SKM-1 treated with dmso at 0.1 percent for 144 hours (cell line): ENCODE data around the gene PCNX1.
"Not testable (repeated sequence)": the region's sequence is repeated elsewhere in the genome, so short reads cannot be mapped to it uniquely, and the experiment has no call there.

Source experiments
- DNase-seq: peaks from one replicate; lab custom pipeline; 2025; ENCODE audit not compliant: unreplicated experiment; lab: John Stamatoyannopoulos, UW

PCNX1 gene

DNA sequence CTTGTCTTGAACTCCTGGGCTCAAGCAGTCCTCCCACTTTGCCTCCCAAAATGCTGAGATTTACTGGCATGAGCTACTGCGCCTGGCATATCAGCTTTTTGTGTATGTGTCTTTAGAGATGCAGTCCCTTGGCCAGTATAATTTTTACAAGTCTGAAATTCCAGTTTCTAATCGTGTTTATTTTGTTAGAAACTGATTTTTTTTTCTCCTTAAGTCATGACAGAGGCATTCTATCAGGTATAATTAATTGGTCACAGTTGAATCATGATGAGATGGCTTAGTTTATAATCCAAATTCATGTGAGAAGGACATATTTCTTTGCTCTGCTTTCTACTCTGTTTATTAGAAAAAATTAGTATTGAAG is 98.9 kb downstream of the PCNX1 start:
- DNase-seq = no peak

DNA sequence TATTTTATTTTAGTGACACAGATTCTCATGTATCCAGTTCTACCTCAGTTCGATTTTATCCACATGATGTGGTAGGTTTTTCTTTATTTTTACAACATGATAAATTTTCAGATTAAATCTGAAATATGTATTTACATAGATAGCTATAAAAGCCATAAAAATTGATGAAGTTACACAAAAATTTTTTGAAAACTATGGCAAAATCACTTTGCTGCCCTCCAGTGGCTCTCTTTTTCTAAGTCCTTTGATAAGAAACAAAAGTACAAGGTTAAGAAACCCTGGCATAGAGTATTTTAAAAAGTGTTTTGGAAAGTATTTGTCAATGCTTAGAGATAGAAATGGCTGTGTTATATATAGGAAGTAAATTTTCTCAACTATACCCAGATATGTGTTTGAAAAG is 104.2 kb downstream of the PCNX1 start:
- DNase-seq = no peak

DNA sequence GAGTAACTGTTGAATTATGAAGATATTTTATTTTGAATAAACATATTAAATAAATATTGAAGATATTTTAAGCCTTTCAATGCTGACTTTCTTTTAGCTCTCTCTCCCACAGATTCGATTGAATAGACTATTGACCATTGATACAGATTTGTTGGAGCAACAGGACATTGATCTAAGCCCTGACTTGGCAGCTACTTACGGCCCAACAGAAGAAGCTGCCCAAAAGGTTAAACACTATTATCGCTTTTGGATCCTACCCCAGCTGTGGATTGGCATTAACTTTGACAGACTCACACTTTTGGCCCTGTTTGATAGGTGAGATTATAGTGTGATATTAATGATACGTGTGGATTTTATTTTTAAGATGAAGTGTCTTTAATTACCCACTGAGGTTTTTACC is 105.6 kb downstream of the PCNX1 start:
- no peak for DNase-seq

DNA sequence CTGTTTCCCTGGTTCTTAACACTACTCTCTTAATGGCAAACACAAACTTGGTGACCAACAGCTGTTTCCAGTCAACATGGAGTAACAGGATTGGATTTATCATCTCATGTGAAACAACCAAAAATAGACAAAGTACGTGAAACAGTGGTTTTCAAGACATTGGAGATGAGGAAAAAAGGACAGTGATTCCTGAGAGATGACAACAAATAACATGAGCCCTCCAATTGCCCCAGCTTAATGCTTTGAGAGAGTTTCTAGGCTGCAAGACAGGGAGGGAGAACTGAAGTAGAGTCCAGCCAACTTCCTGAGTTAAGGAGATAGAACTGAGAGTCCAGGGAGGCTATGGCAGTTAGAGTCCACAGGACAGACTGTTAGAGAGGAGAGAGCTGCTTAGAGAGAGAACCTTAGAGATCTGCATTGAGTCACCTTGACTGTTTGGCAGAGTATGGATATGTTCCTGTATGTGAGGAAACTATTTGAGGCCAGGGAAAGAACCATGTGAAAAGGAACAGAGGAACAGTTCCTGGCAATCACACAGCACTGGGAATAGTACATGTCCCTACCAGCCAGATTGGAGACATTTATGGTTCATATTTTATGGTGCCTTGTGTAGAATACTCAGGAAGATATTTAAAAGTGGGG is 106.4 kb downstream of the PCNX1 start:
- DNase-seq = no peak

DNA sequence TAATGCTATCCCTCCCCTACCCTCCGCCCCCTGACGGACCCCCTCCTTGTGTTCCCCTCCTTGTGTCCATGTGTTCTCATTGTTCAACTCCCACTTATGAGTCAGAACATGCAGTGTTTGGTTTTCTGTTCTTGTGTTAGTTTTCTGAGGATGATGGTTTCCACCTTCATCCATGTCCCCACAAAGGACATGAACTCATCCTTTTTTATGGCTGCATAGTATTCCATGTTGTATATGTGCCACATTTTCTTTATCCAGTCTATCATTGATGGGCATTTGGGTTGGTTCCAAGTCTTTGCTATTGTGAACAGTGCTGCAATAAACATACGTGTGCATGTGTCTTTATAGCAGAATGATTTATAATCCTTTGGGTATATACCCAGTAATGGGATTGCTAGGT is 112.7 kb downstream of the PCNX1 start:
- not testable (repeated sequence) for DNase-seq

DNA sequence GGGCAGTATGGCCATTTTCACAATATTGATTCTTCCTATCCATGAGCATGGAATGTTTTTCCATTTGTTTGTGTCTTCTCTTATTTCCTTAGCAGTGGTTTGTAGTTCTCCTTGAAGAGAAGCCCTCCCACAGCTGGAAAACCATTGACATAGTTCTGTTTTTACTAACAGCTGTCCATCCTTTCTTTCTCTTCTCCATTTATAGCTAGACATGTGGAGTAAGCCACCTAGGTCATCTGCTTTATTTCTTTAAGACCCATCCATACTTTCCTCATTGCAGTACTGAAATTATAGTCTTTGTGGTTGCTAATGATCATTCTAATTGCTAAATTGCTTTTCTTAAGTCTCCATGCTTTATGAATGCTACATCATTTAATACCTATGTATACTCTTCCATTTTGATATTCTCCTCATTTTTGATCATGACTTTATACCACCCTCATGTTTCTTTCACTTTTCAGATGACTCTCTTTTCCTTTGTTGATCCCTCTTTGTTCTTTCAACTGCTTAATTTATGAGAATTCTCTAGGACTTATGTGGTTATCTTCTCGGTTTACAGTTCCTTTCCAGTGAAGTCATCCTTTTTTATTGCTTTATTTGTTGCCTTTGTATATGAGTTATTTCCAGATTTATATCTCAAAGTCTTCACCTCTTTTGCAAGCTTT is 114.2 kb downstream of the PCNX1 start:
- no peak for DNase-seq

DNA sequence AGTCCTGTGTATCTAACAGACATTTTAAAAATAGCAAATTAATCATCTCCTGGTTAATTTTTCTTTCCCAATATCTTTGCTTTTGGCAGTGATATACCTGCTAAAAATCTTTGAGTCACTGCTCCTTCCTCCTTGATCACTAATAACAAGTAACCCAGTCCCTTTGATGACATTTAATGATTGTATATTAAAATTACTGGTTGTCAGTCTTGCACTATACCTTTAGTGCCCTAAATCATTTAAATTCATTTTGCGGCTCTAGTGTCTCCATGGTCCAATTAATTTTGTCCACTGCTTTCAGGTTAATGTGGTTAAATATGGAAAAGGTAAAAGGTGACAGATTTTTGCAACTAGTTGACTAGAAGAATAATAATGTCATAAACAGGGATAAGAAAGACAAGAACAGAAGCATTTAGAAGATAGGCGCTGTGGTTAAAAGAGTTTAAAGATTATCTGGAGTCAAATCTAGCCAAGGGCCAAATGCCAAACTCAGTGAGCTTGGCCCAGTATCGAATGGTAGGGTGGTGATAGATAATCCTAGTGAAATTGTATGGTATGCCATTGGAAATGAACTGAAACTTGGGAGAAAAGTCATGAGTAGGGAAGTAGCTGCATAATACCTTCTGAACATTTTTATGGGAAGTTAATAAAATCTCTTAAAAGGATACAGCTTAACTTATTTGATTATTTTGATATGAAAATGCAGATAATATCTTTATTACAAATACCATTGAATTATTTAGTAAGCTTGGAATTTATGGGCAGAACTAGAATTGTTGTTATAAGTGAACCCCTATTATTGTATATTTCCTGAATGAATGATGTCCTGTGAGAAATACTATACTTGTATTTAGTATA is 115.0 kb downstream of the PCNX1 start:
- no peak for DNase-seq

DNA sequence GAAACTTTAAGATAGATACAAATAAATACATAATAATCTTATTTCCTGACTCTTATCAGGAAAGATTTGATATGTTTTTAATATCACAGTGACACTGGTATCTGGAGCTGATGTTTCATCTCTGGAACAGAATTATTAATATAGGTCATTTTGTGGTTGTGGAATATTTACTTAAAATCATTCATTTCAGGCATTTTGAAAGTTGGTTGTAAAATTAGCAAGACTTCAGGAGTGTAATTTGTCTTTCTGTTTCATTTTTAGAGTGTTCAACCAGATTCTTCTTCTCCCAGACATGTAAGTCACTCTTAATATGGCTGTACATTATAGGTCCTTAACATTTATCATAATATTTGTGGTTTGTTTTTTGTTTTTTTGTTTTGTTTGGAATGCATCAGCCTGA is 115.7 kb downstream of the PCNX1 start:
- no peak for DNase-seq

DNA sequence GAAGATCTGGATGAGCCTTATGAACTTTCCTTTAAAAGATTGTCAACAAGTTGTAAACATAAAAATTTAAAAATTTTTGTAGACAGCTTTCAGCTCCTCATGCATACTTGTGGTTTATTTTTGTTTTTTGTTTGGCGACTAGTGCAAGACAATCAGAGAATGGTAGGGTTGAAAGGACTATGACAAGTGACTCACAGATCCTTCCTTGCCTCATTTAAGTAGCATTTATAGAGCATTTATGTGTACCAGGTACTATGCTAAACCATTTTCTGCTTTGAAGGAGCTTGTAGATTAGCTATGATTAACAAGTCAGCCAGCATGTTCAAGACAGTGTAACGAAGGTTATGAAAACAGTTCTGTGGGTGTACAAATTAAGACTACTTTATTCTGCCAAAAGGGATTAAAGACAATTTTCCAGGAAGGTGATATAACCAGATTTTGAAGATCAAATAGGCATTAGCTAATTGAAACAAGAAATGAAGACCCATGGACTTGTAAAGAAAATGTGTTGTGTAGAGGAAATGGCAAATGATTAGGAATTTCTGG is 122.0 kb downstream of the PCNX1 start:
- DNase-seq = no peak

DNA sequence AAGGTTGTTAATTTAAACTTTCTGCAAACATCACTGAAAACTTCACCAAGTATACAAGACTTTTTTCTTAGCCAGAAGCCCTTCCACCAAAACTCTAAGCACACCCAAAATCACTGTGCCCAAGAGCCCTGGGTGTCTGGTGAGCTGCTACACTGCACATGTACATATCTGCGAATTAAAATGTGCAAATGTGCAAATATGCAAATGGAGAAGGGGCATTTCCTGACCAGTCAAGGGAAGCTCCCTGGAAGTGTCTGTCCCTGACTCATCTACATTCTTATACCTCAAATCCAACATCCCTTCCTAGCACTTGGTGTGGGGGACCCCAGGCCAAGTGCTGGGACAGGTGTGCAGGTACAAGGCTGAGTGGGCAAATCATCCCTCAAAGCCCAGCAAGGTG is 123.7 kb downstream of the PCNX1 start:
- no peak for DNase-seq

DNA sequence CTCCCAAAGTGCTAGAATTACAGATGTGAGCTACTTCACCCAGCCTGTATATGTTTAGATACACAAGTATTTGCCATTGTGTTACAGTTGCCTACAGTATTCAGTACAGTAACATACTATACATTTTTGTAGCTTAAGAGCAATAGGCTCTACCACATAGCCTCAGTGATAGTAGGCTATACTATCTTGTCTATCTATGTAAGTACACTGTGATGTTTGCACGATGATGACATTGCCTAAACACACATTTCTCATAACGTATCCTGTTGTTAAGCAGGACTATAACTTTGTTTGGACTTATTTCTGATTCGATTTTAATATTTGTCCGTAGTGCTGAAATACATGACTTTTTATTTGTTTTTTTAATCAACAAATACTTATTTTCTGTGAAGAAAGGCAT is 129.2 kb downstream of the PCNX1 start:
- DNase-seq = no peak

DNA sequence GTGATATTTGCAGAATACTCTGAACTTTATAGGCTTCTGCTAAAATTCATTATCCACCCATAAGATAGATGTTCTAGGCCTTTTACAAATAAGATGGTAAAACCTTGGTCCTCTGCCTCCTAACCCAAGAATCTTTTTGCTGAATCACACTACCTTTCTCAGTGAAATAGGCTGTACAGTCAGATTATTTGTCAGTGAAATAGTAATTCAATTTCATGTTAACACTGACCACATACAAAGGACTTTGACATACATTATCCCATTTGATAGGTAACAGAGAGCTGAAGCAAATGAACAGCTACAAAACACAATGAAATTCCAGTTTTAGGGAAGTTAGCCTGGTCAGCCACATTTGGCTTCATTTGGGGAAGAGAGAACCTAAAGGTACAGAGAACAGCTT is 141.1 kb downstream of the PCNX1 start:
- no peak for DNase-seq

DNA sequence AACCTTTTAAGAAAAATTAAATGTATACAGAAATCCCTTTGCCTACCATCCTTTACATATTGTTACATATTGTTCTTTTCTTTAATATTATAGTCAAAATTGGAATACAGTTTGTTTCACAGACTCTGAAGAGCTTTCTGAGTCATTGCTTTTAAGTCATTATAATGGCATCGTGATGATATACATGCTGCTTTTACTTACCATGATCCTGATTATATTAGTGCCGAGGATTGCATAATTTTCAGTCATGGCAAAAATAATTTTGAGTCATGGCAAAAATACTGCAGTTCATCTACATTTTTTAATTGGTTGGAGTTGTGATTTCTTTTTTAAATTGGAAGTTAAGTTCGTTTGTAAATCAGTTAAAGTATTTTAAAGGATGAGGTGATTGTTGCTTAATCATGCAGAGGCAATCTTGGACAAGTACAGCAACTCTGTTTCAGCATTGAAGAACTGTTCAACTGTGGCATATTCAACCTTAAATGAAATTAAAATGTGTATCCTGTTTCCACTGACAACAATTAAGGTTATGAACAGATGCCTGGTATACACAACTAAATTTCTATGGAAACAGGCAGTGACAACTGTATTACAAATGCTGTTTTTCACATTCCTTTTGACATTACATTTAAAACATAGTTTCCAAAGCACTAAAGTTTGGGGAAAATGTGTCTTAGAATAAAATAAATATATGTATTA is 142.3 kb downstream of the PCNX1 start:
- DNase-seq = no peak

DNA sequence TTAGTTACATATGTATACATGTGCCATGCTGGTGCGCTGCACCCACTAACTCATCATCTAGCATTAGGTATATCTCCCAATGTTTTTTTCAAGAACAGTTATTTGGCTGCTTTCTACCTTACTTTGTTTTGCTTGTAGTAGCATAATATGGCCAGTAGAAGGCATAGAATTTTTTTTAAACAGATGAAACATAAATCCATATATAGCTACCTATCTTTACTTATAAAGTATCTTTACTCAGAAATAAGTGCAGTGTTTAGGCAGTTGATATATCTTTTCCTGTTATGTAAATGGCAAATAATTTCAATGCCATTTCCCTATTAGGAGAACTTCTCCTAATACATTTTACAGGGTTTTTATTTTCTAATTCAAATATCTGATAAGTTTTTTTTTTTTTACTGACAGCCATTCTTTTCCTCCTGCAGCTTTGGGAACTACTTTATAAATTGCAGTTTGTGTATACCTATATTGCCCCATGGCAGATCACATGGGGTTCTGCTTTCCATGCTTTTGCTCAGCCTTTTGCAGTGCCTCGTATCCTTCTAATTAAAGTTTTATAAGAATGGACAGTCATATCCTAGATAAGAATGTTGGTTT is 143.1 kb downstream of the PCNX1 start:
- DNase-seq = no peak

DNA sequence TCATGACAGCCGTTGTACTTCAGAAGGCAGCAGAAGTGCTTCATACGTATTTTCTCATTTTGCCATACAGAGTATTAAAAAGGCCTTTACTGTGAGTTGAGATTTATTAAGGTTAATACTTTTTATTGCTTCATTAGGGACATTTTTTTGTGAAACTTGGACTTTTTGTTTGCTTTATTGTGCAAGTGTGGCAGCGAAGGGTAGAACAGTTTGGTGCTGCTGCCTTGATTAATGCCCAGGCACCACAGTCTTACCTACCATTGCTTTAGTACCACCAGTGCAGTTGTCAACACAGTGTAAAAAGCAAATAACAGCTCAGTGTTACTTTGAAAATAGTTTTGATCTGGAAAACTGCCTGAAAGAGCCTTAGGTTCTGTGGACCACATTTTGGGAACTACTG is 147.4 kb downstream of the PCNX1 start:
- no peak for DNase-seq

DNA sequence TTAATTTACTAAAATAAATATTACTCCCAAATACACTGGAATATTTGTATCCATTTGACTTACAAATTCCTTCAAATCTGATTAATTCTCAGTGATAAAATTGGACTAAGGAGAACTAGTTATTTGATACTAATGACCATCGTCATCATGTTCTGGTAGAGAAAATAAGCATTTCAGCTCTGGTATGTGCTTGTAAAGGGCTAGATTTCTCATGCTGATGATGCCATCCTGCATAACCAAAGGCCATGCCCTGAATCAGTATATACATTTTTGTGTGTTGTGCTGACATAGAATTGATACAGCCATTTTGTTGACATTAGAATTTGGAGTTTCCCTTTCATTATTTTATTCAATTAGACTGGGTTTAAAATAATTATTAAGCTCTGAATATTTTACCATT is 148.9 kb downstream of the PCNX1 start:
- DNase-seq = no peak

DNA sequence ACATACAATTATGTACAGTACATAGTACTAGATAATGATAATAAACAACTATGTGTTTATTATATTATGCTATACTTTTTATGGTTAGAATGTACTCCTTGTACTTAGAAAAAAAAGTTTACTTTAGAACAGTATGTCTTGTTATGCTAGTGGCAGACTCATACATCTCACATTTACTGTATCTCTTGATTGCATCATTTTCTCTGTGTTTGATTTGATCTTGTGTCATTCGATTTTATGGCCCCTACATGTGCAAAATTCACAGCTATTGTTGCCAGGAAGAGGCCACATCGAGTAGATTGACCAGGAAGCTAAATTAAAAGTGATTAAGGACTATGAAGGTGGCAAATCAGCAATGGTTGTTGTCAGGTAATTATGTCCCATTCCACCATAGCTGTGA is 153.0 kb downstream of the PCNX1 start:
- DNase-seq = no peak

DNA sequence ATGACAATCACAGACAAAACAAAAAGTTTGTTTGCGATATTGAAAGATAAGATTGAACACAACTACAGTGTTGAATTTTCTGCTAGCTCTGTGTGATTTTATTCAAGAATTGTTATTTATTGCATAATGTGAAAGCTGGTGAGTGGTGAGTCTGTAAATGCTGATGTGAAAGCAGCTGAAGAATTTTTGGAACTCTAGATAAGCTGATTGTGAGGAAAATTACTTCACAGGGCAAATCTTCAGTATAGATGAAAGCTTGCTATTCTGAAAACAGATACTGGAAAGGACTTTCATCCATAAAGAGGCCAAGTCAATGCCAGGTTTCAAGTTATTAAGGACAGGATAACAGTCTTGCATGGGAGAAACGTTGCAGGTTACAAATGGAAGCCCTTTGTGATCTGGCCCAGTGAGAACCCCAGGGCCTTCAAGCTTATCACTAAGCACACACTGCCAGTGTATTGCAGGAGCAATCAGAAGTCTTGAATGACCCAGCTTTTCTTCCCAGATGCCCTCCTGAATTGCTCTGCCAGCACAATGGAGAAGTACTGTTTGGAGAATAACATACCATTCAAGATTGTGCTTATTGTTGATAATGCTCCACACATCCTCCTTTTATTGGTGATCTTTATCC is 153.7 kb downstream of the PCNX1 start:
- DNase-seq = no peak

DNA sequence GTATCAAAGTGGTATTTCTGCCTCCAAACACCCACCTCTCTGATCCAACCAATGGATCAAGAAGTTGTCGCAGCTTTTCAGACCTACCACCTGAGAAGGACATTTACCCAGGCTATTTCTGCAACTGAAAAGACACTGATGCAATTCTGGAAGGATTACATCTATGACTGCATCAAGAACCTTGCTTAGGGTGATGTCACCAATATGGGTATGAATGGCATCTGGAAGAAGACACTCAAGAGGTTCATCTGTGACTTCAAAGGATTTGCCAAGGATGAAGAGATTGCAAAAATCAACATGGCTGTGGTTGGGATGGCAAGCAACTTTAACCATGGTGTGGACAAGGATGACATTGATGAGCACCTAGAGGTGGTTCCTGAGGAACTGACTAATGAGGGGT is 154.2 kb downstream of the PCNX1 start:
- no peak for DNase-seq

DNA sequence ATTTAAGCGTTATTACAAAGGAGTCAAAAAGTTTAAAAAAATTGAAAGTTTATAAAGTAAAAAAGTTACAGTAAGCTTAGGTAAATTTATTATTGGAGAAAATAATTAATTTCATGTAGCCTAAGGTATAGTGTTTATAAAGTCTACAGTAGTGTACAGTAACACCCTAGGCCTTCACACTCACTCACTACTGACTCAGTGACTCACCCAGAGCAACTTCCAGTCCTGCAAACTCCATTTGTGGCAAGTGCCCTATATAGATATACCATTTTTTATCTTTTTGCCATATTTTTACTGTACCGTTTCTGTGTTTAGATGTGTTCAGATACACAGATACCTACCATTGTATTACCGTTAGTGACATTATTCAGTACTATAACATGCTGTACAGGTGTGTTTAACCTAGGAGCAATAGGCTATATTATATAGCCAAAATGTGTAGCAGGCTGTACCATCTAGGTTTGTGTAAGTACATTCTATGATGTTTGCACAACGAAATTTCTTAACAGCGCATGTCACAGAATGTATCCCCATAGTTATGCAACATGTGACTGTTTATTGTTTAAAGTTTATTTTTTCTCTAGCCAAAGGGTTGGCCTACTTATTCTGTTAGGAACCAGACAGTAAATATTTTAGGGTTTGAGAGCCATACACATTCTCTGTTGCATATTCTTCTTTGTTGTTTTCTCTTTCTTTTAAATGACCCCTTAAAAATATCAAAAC is 155.5 kb downstream of the PCNX1 start:
- DNase-seq = no peak
